Loucy (cell line): ENCODE results near the gene ATRNL1.

Experiments used
- EZH2phosphoT487 ChIP-seq: fragments of 200-600 bp; IDR thresholded peaks from 2 replicates; pipeline ENCODE4 v1.6.1; 2018; ENCODE audit warnings: antibody characterized with exemption, mild to moderate bottlenecking, moderate library complexity, borderline replicate concordance
- TF ChIP-seq, protein P1 (sequence below): fragments of 200-600 bp; sonication (generic); conservative IDR thresholded peaks from 2 replicates; pipeline ENCODE4 v1.5.1; 2014; ENCODE audit warnings: mild to moderate bottlenecking, antibody characterized with exemption, low read length

- TF ChIP-seq, protein P1, sequence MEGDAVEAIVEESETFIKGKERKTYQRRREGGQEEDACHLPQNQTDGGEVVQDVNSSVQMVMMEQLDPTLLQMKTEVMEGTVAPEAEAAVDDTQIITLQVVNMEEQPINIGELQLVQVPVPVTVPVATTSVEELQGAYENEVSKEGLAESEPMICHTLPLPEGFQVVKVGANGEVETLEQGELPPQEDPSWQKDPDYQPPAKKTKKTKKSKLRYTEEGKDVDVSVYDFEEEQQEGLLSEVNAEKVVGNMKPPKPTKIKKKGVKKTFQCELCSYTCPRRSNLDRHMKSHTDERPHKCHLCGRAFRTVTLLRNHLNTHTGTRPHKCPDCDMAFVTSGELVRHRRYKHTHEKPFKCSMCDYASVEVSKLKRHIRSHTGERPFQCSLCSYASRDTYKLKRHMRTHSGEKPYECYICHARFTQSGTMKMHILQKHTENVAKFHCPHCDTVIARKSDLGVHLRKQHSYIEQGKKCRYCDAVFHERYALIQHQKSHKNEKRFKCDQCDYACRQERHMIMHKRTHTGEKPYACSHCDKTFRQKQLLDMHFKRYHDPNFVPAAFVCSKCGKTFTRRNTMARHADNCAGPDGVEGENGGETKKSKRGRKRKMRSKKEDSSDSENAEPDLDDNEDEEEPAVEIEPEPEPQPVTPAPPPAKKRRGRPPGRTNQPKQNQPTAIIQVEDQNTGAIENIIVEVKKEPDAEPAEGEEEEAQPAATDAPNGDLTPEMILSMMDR = no peak
- TF ChIP-seq EZH2phosphoT487 = no peak
Measured at GRCh38 chr10:115985786-115986185, 892.6 kb downstream of the ATRNL1 start.
